IMR-90 (cell line): ENCODE data around the gene RANBP9. TPM values are rescaled to one million over a fixed set of nuclear protein-coding genes. Genes with fewer than 3 reads are reported as not detected.
A peak's percentile ranks its signal among the peaks of the same experiment; 100 is the strongest.

Experiments used
- ATAC-seq: fragments of 200-7000 bp; cut with Tn5 transposase; 2 replicates; pipeline ENCODE4 v1.9.1; 2020; ENCODE audit warnings: low read depth, mild to moderate bottlenecking, moderate library complexity
- BruUV-seq: library from RNA; stranded (reverse); fragments of 400-500 nt; replicated peaks from 2 replicates; lab custom pipeline; 2021; lab: Mats Ljungman, UMichigan
- CTCF ChIA-PET: fragments of 300-600 bp; formaldehyde crosslinking; extraction: SDS; loops from one replicate; lab custom pipeline; 2021; ENCODE audit warnings: antibody characterized with exemption; lab: Yijun Ruan, JAX
- POLR2A ChIA-PET: fragments of 300-600 bp; sonication (Branson Sonifier 250); formaldehyde crosslinking; loops from one replicate; lab custom pipeline; 2022; ENCODE audit warnings: antibody characterized with exemption; ENCODE audit not compliant: unreplicated experiment; lab: Charles Lee
- DNase-seq: peaks from one replicate; pipeline ENCODE4 v3.0.0; 2013
- H2AFZ ChIP-seq: replicated peaks from 2 replicates; pipeline ENCODE3; 2013; ENCODE audit warnings: low read length, mild to moderate bottlenecking; ENCODE audit not compliant: poor library complexity
- H2AK5ac ChIP-seq: 2 replicates; pipeline ENCODE4 v1.6.1; 2013; ENCODE audit warnings: low read depth, low read length, inconsistent platforms
- H2AK9ac ChIP-seq: replicated peaks from 2 replicates; pipeline ENCODE3; 2013; ENCODE audit warnings: mild to moderate bottlenecking, low read depth, low read length, moderate library complexity; ENCODE audit not compliant: poor library complexity
- H2BK120ac ChIP-seq: 2 replicates; pipeline ENCODE4 v1.6.1; 2013; ENCODE audit warnings: low read depth, low read length, inconsistent platforms
- H2BK15ac ChIP-seq: 3 replicates; pipeline ENCODE4 v1.6.1; 2013; ENCODE audit warnings: low read depth, low read length, inconsistent platforms
- H2BK20ac ChIP-seq: 2 replicates; pipeline ENCODE4 v1.6.1; 2013; ENCODE audit warnings: low read depth, mild to moderate bottlenecking, inconsistent platforms, low read length, moderate library complexity
- H2BK5ac ChIP-seq: 2 replicates; pipeline ENCODE4 v1.6.1; 2013; ENCODE audit warnings: mild to moderate bottlenecking, low read depth, low read length, inconsistent platforms; ENCODE audit not compliant: poor library complexity, severe bottlenecking
- H3K14ac ChIP-seq: replicated peaks from 2 replicates; pipeline ENCODE4 v1.6.1; 2013; ENCODE audit warnings: low read depth, low read length, inconsistent platforms
- H3K18ac ChIP-seq: 2 replicates; pipeline ENCODE4 v1.6.1; 2013; ENCODE audit warnings: low read depth, low read length, control low read depth
- H3K23ac ChIP-seq: 2 replicates; pipeline ENCODE4 v1.6.1; 2013; ENCODE audit warnings: low read depth, low read length, inconsistent platforms
- H3K27ac ChIP-seq: 2 replicates; pipeline ENCODE4 v1.5.1; 2013; ENCODE audit warnings: mild to moderate bottlenecking, control low read depth, low read length; ENCODE audit not compliant: insufficient read depth
- H3K27me3 ChIP-seq: 2 replicates; pipeline ENCODE4 v1.6.1; 2013; ENCODE audit warnings: low read length; ENCODE audit not compliant: control insufficient read depth, insufficient read depth
- H3K36me3 ChIP-seq: 2 replicates; pipeline ENCODE4 v1.6.1; 2013; ENCODE audit warnings: low read length, mixed read lengths; ENCODE audit not compliant: control insufficient read depth, insufficient read depth
- H3K4ac ChIP-seq: 2 replicates; pipeline ENCODE4 v1.6.1; 2013; ENCODE audit warnings: low read depth, low read length, inconsistent platforms
- H3K4me1 ChIP-seq: 2 replicates; pipeline ENCODE4 v1.6.1; 2013; ENCODE audit warnings: low read length, mixed read lengths; ENCODE audit not compliant: control insufficient read depth, insufficient read depth
- H3K4me2 ChIP-seq: 2 replicates; pipeline ENCODE4 v1.6.1; 2013; ENCODE audit warnings: low read depth, mild to moderate bottlenecking, control low read depth, low read length, moderate library complexity
- H3K4me3 ChIP-seq: 2 replicates; pipeline ENCODE4 v1.5.1; 2013; ENCODE audit warnings: low read depth, mild to moderate bottlenecking, control low read depth, low read length, moderate library complexity; ENCODE audit not compliant: insufficient read depth
- H3K56ac ChIP-seq: 2 replicates; pipeline ENCODE4 v1.6.1; 2013; ENCODE audit warnings: low read length, inconsistent platforms; ENCODE audit not compliant: insufficient read depth; ENCODE audit errors: extremely low read depth
- H3K79me1 ChIP-seq, 2 experiments: 2 replicates each; pipeline ENCODE4 v1.6.1; 2013; ENCODE audit warnings: low read length in 2 of 2, inconsistent platforms in 1 of 2, low read depth in 1 of 2
- H3K9ac ChIP-seq: 2 replicates; pipeline ENCODE4 v1.6.1; 2013; ENCODE audit warnings: low read depth, low read length, control low read depth
- H3K9me1 ChIP-seq: 2 replicates; pipeline ENCODE4 v1.6.1; 2013; ENCODE audit warnings: low read length, inconsistent platforms; ENCODE audit not compliant: insufficient read depth
- H3K9me3 ChIP-seq: 2 replicates; pipeline ENCODE4 v1.6.1; 2013; ENCODE audit warnings: low read length; ENCODE audit not compliant: control insufficient read depth, insufficient read depth
- H4K20me1 ChIP-seq: 2 replicates; pipeline ENCODE4 v1.6.1; 2013; ENCODE audit warnings: low read length, inconsistent platforms; ENCODE audit not compliant: insufficient read depth
- H4K5ac ChIP-seq: 2 replicates; pipeline ENCODE4 v1.6.1; 2013; ENCODE audit warnings: mild to moderate bottlenecking, low read depth, low read length, control low read depth
- H4K8ac ChIP-seq, 2 experiments: 2 replicates each; pipeline ENCODE4 v1.6.1; 2013; ENCODE audit warnings: low read depth in 2 of 2, low read length in 2 of 2, control low read depth in 1 of 2, inconsistent platforms in 1 of 2
- H4K91ac ChIP-seq: 2 replicates; pipeline ENCODE4 v1.6.1; 2013; ENCODE audit warnings: low read depth, low read length, inconsistent platforms; ENCODE audit not compliant: insufficient read depth
- CTCF ChIP-seq: conservative IDR thresholded peaks from 2 replicates; pipeline ENCODE4 v1.5.1; 2012; ENCODE audit warnings: mild to moderate bottlenecking, low read depth, low read length, improper control_type of control experiment
- MAFK ChIP-seq: IDR thresholded peaks from 2 replicates; pipeline ENCODE4 v1.6.1; 2012; ENCODE audit warnings: low read depth, low read length, improper control_type of control experiment
- WGBS, 2 experiments: methylation state at CpG; one replicate each; pipeline versions ENCODE4 v1.1.5 to v1.1.7; 2013; ENCODE audit warnings: missing lambda C conversion rate in 2 of 2; ENCODE audit not compliant: insufficient read length in 1 of 2; ENCODE audit errors: extremely low coverage in 2 of 2; 5-methylcytosine and 5-hydroxymethylcytosine counted together
- dilution Hi-C: fragments of 300-500 bp; cut with HindIII; formaldehyde crosslinking; loops from one replicate; pipeline ENCODE4 v1.14.3; 2018; ENCODE audit warnings: low sequenced_read_pairs; ENCODE audit not compliant: unreplicated experiment
- in situ Hi-C: fragments of 300-500 bp; cut with MboI; formaldehyde crosslinking; loops from 3 replicates; pipeline ENCODE4 v1.14.3; 2019; ENCODE audit warnings: low sequenced_read_pairs, inconsistent platforms, mixed read lengths
- intact Hi-C: fragments of 100-400 bp; cut with micrococcal nuclease; formaldehyde crosslinking; loops from 2 replicates; pipeline ENCODE4 v1.10.0; 2022
- polyA plus RNA-seq, 3 experiments: library from polyadenylated mRNA; depleted of rRNA; stranded (reverse); fragments of >200 nt; gene quantifications; 2 replicates each; pipeline ENCODE4 v1.2.3, GENCODE V29; 2012; ENCODE audit warnings: low replicate concordance in 1 of 3
- total RNA-seq: library from RNA; depleted of rRNA; stranded (reverse); fragments of >200 nt; gene quantifications from 2 replicates; pipeline ENCODE4 v1.2.3, GENCODE V29; 2012

The RANBP9 gene
- total and polyA plus RNA-seq, 2 of the 4 experiments (the other 2 are of a cell fraction) = 17.7 to 27.8 TPM

DNA sequence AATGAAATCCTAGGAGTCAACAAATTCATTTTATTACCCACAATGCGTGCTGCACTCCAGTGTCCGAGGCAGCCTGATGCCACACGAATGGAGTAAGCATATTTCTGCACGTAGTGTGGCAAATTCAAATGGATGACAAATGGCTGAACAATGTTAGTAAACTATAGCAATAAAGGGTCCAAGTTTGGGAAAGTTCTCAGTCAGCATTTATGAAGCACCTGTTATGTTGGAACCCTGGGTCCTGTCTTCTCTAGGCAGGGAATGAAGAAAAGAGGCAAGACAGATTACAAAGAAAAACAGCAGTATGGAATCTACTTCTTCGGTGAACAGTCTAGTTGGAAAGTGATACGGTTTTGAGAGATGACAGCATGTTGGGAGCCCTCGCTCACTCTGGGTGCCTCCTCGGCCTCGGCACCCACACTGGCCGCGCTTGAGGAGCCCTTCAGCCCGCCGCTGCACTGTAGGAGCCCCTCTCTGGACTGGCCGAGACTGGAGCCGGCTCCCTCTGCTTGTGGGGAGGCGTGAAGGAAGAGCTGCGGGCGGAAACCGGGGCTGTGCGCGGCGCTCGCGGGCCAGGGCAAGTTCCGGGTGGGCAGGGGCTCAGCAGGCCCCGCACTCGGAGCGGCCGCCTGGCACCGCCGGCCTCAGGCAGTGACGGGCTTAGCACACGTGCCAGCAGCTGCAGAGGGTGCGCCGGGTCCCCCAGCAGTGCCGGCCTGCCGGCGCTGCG lies 4.8 kb upstream of the RANBP9 start:
- Histone ChIP-seq H3K23ac (no peak overlapping the region), H3K9me1 (no peaks in the 10 kb centered on the region), H3K79me1 (no peaks in the 10 kb centered on the region), H4K20me1 (no peaks in the 10 kb centered on the region), H2AK5ac (no peak overlapping the region), H4K8ac (no peak overlapping the region), H3K36me3 (no peaks in the 10 kb centered on the region), H3K27me3 (no peaks in the 10 kb centered on the region), H3K18ac (no peak overlapping the region), H2AFZ (no peak overlapping the region), H3K56ac (no peak overlapping the region), H3K4me1 (no peaks in the 10 kb centered on the region), H4K91ac (no peak overlapping the region), H2BK20ac (no peak overlapping the region), H2BK5ac (no peak overlapping the region), H3K4me2 (no peak overlapping the region), H3K9ac (no peak overlapping the region), H3K9me3 (no peaks in the 10 kb centered on the region), H3K27ac (no peak overlapping the region), H4K5ac (no peak overlapping the region), H2BK15ac (no peak overlapping the region), H2BK120ac (no peak overlapping the region), H3K4ac (no peak overlapping the region), H3K4me3 (no peak overlapping the region), H2AK9ac (no peak overlapping the region), H3K14ac (no peak overlapping the region)
- TF ChIP-seq CTCF (no peak), MAFK (peak; percentile 47)
- dilution Hi-C loops (no loop called here), intact Hi-C loops (no loop called here), in situ Hi-C loops (no loop called here)
- WGBS, 2 experiments = 82% methylated on average over 10 of the region's 39 CpGs; no CpG with 5 or more reads in 1 of the 2 experiments
- ATAC-seq (no peak), DNase-seq (no peak)
- BruUV-seq = no TSS peak
- CTCF ChIA-PET = no interaction called here
- POLR2A ChIA-PET = no interaction called here
